ENCODE data around the gene RNF224.

DNA sequence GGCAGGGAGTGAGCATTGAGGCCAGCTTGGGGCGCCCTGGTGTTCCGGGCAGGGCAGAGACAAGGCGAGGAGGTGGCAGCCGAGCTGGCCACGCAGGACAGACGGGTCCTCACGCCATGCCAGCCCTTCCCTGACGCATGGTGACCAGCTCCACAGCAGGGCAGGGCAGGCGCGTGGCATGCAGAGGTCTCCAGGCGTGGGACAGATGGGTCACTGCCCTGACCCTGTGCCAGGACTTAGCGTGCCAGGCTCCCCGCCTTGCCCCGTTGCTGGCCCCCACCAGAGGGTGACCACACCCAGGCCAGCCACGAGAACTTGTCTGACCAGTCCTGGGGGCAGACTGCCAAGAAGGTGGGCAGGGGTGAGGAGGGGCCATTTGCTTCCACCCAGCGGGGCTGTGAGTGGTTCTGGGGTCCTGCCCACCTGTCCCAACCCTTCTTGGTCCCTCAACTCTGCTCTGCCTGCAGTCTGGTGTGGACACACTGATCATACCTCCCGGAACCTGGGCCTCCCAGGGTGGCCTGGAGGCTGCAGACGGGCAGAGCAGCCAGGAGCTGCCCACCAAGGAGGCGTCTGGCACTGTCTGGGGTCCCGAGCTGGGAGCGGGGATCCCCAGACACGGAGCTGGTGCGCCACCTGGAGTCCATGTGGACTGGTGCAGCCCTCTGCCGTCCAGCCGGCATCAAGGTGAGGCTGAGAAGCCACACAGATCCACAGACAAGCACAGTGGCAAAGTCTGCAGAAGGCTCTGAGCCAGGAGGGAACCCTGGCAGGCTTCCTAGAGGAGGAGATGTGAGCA lies at the start of gene RNF224:
- TF ChIP-seq SUZ12 (IDR thresholded peaks at IDR 0.05; ENCODE audit: extremely low read depth, insufficient read depth, insufficient read length) (no peak), ZNF274 (IDR thresholded peaks at IDR 0.05; ENCODE audit: low read depth, low read length) (no peak), YY1 (IDR thresholded peaks at IDR 0.05; ENCODE audit: insufficient read depth, insufficient read length) (no peak)

All from NT2/D1 (cell line).